Measurements from ENCODE around the gene LACRT.

LACRT gene

GRCh38 chr12:54584128-54584527 lies 50.6 kb downstream of the LACRT start:
- Histone ChIP-seq H3K27ac (ENCODE audit: low read length) (no peak overlapping the region), H3K4me3 (ENCODE audit: low read depth in 1 of 2, low read length in 2 of 2) (no peak overlapping the region), H3K27me3 (ENCODE audit: low read depth, low read length) (peaks cover 10% of the 10 kb centered on the region), H3K9me3 (ENCODE audit: control insufficient read depth in 1 of 2, low read length in 2 of 2) (no peaks in the 10 kb centered on the region), H3K36me3 (ENCODE audit: control insufficient read depth in 1 of 2, insufficient read depth in 2 of 2, low read length in 2 of 2) (no peaks in the 10 kb centered on the region), H3K4me1 (ENCODE audit: control insufficient read depth in 1 of 2, insufficient read depth in 2 of 2, low read length in 2 of 2) (peaks cover 0 to 23% of the 10 kb centered on the region in 2 donors)

- peaks cover 0 to 1% of the 10 kb centered on the region in 2 donors for H3K36me3 ChIP-seq (ENCODE audit: control insufficient read depth in 1 of 2, insufficient read depth in 2 of 2, low read length in 2 of 2)
- no peak overlapping the region for H3K27ac ChIP-seq (ENCODE audit: low read length)
- peaks cover 0 to 19% of the 10 kb centered on the region in 2 donors for H3K4me1 ChIP-seq (ENCODE audit: control insufficient read depth in 1 of 2, insufficient read depth in 2 of 2, low read length in 2 of 2)
- no peaks in the 10 kb centered on the region for H3K9me3 ChIP-seq (ENCODE audit: control insufficient read depth in 1 of 2, low read length in 2 of 2)
- H3K27me3 ChIP-seq (ENCODE audit: low read depth, low read length) = peaks cover 10% of the 10 kb centered on the region
- no peak overlapping the region for H3K4me3 ChIP-seq (ENCODE audit: low read depth in 1 of 2, low read length in 2 of 2)
Observed at GRCh38 chr12:54583726-54584125, 51.0 kb downstream of the LACRT start.

- Histone ChIP-seq H3K4me3 (ENCODE audit: low read depth in 1 of 2, low read length in 2 of 2) (no peak overlapping the region), H3K27me3 (ENCODE audit: low read depth, low read length) (no peaks in the 10 kb centered on the region), H3K36me3 (ENCODE audit: control insufficient read depth in 1 of 2, insufficient read depth in 2 of 2, low read length in 2 of 2) (peaks cover 0 to 23% of the 10 kb centered on the region in 2 donors), H3K27ac (ENCODE audit: low read length) (no peak overlapping the region), H3K4me1 (ENCODE audit: control insufficient read depth in 1 of 2, insufficient read depth in 2 of 2, low read length in 2 of 2) (peaks cover 0 to 2% of the 10 kb centered on the region in 2 donors), H3K9me3 (ENCODE audit: control insufficient read depth in 1 of 2, low read length in 2 of 2) (no peaks in the 10 kb centered on the region)
Observed at GRCh38 chr12:54581412-54581811, 53.3 kb downstream of the LACRT start.
